Sigmoid colon (tissue), 7 donors: ENCODE data around the gene VMP1. TPM values are rescaled to one million over a fixed set of nuclear protein-coding genes. Genes with fewer than 3 reads are reported as not detected.

Source experiments
- DNase-seq: peaks from one replicate; pipeline ENCODE4 v3.0.0-alpha.2; 2019
- H3K27ac ChIP-seq, 4 donors: fragments of 200-600 bp; sonication (generic); one replicate each; pipeline ENCODE4 v1.5.1; 2016 to 2019; ENCODE audit warnings: mild to moderate bottlenecking in 1 of 4
- H3K27me3 ChIP-seq, 3 donors: fragments of 200-600 bp; sonication (generic); one replicate each; pipeline ENCODE4 v1.5.1; 2019; ENCODE audit warnings: mild to moderate bottlenecking in 1 of 3
- H3K36me3 ChIP-seq, 4 donors: fragments of 200-600 bp; sonication (generic); one replicate each; pipeline ENCODE4 v1.5.1; 2016 to 2019
- H3K4me1 ChIP-seq, 4 donors: fragments of 200-600 bp; sonication (generic); one replicate each; pipeline ENCODE4 v1.5.1; 2017 to 2019
- H3K4me3 ChIP-seq, 4 donors: fragments of 200-600 bp; sonication (generic); one replicate each; pipeline ENCODE4 v1.5.1; 2017 to 2019; ENCODE audit warnings: mild to moderate bottlenecking in 2 of 4, moderate library complexity in 1 of 4
- H3K9me3 ChIP-seq, 4 donors: fragments of 200-600 bp in 3 of 4; sonication (generic) in 3 of 4; one replicate each; pipeline versions ENCODE4 v1.5.1 to v1.6.1; 2013 to 2019
- EP300 ChIP-seq, 4 donors: sonication (generic); formaldehyde crosslinking; IDR thresholded peaks; one replicate each; pipeline ENCODE4 v1.6.1; 2017; ENCODE audit warnings: antibody characterized with exemption in 4 of 4
- POLR2A ChIP-seq, 2 donors: fragments of 450-650 bp; IDR thresholded peaks; one replicate each; pipeline ENCODE4 v1.6.1; 2016; ENCODE audit warnings: antibody characterized with exemption in 2 of 2, mild to moderate bottlenecking in 2 of 2, moderate library complexity in 2 of 2
- POLR2AphosphoS5 ChIP-seq, 4 donors: sonication (generic); formaldehyde crosslinking; IDR thresholded peaks; one replicate each; pipeline ENCODE4 v1.6.1; 2017; ENCODE audit warnings: antibody characterized with exemption in 4 of 4
- whole genome bisulfite sequencing, 2 donors: extraction: QIAGEN DNeasy Blood & Tissue Kit; methylation state at CpG; one replicate each; pipeline ENCODE4 v1.1.7; 2013; 5-methylcytosine and 5-hydroxymethylcytosine counted together
- intact Hi-C: fragments of 100-400 bp; cut with DNase I; formaldehyde crosslinking; loops from one replicate; pipeline ENCODE4 v1.15.1; 2023
- polyA plus RNA-seq, 3 donors: library from polyadenylated mRNA; stranded (reverse); fragments of 200-250 nt; gene quantifications; one replicate each; pipeline ENCODE4 v1.2.3, GENCODE V29; 2013
- total RNA-seq, 4 donors: library from RNA; depleted of rRNA; stranded (reverse); fragments of >200 nt; gene quantifications; one replicate each; pipeline ENCODE4 v1.1.0, GENCODE V29; 2016
- TF ChIP-seq, protein P1 (sequence below), 4 experiments: fragments of 450-650 bp in 3 of 4; fragments of 200-600 bp in 1 of 4; IDR thresholded peaks; one replicate each; pipeline ENCODE4 v1.5.1; 2016 to 2019; ENCODE audit warnings: antibody characterized with exemption in 4 of 4, mild to moderate bottlenecking in 3 of 4, moderate library complexity in 2 of 4
- donor health status: healthy with polysubstance abuse.
- donor health status: Bipolar disorder and iron deficiency.
- donor health status: healthy.

VMP1 gene
- total and polyA plus RNA-seq, 7 donors = 26.1 to 247 (median 132) TPM

DNA sequence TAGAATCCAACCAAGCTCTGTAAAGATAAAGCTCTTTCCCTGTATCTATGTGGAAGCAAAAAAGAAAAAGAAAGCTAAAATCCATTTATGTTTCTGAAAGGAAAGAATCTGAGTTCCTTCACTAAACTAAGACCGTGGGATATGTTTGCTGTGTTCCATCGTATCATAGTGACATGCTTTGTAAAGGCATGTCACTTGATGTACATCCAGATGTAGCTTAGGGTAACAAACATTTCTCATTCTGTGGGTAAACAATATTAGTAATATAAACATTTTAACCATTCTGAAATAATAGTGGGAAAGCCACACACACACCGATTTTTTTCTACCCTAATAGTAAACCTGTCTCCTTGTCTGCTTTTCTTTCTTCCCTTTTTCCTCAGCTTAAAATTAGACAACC is 107.2 kb downstream of the VMP1 start:
- WGBS, 2 donors = 76 to 84% methylated on average over 3 of the region's 3 CpGs
- DNase-seq = no peak
- intact Hi-C loops = no loop called here
- TF ChIP-seq EP300 (IDR thresholded peaks at IDR 0.05) = no peak
- TF ChIP-seq, protein P1, sequence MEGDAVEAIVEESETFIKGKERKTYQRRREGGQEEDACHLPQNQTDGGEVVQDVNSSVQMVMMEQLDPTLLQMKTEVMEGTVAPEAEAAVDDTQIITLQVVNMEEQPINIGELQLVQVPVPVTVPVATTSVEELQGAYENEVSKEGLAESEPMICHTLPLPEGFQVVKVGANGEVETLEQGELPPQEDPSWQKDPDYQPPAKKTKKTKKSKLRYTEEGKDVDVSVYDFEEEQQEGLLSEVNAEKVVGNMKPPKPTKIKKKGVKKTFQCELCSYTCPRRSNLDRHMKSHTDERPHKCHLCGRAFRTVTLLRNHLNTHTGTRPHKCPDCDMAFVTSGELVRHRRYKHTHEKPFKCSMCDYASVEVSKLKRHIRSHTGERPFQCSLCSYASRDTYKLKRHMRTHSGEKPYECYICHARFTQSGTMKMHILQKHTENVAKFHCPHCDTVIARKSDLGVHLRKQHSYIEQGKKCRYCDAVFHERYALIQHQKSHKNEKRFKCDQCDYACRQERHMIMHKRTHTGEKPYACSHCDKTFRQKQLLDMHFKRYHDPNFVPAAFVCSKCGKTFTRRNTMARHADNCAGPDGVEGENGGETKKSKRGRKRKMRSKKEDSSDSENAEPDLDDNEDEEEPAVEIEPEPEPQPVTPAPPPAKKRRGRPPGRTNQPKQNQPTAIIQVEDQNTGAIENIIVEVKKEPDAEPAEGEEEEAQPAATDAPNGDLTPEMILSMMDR (IDR thresholded peaks at IDR 0.05) = no peak
- no peak for TF ChIP-seq POLR2AphosphoS5 (IDR thresholded peaks at IDR 0.05)
- TF ChIP-seq POLR2A (IDR thresholded peaks at IDR 0.05) = no peak
- Histone ChIP-seq H3K4me1 (peaks cover 0 to 12% (median 5%) of the 10 kb centered on the region in 4 donors), H3K4me3 (no peak overlapping the region), H3K36me3 (peaks cover 0 to 19% (median 0%) of the 10 kb centered on the region in 4 donors), H3K27me3 (no peaks in the 10 kb centered on the region), H3K9me3 (no peaks in the 10 kb centered on the region), H3K27ac (peak overlapping the region in 1 of 4 donors; percentile 2)

DNA sequence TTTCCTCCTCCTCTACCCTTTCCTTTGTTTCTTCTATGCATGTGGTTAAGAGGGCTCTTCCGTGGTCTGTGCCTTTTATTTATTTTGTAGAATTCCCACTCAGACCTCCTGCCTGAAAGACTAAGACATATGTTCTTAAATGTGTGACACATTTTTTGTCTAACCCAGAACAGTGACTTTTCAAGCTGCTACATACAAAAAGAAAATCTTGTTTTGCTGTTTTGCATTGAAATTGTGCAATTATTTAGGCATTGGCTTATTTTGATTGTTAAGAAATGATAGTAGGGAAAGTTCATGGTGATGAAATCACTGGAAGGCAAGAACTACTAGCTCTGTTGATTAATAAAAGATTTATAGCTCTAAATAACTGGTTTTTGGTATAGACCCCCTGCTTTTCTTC is 108.5 kb downstream of the VMP1 start:
- TF ChIP-seq EP300 (IDR thresholded peaks at IDR 0.05) (no peak), POLR2A (IDR thresholded peaks at IDR 0.05) (no peak), POLR2AphosphoS5 (IDR thresholded peaks at IDR 0.05) (no peak)
- TF ChIP-seq, protein P1 (IDR thresholded peaks at IDR 0.05) = no peak
- Histone ChIP-seq H3K27ac (peak overlapping the region in 1 of 4 donors; percentile 36), H3K27me3 (no peaks in the 10 kb centered on the region), H3K36me3 (peaks cover 0 to 20% (median 0%) of the 10 kb centered on the region in 4 donors), H3K4me1 (peaks cover 0 to 6% (median 0%) of the 10 kb centered on the region in 4 donors), H3K4me3 (no peak overlapping the region), H3K9me3 (no peaks in the 10 kb centered on the region)
- intact Hi-C loops = no loop called here
- WGBS, 2 donors = 39 to 85% methylated on average over 1 of the region's 1 CpG
- no peak for DNase-seq

DNA sequence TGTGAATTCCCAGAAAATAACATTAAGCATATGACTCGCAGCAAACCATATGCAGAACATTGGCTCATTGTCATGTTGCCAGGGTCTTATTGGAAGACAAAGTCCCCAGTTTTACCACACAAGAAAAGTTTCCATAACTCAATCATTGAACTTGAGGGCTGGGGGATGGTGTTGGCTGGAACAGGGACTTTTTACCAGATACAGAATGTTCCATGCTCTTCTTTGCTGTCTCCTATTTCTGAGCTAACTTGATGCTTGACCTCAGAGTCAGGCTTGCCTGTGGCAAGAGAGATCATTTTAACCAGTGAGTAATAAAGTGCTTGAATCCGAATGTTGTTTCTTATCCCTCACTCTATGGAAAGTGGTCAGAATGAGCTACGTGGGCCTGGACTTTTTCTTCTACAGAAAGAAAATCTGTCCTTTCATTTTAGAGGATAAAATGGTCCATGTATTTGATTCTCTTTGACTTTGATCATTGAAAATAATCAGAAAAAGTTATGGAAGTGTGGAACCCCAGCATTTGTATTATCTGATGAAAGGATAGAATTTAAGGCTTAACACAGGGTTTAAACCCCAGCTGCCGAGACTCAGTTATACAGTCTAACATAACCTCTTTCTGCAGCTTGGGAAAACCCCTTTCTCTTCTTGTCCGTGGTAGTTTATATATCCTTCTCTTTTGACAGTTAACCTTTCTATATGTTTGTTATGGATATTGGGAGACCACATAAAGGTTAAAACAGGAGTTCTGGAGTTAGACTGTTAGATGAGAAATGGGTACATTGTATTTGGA is 118.3 kb downstream of the VMP1 start:
- H3K27ac ChIP-seq = peak overlapping the region; percentile 71 to 94 (median 78)
- intact Hi-C loops = loop anchor here (5.0 kb wide), 1 partner anchor 38 kb away; no protein-coding TSS in a partner anchor
- H3K36me3 ChIP-seq = peaks cover 0 to 7% (median 2%) of the 10 kb centered on the region in 4 donors
- H3K27me3 ChIP-seq = no peaks in the 10 kb centered on the region
- TF ChIP-seq POLR2AphosphoS5 (IDR thresholded peaks at IDR 0.05) (peak; percentile 61 to 85 (median 70)), POLR2A (IDR thresholded peaks at IDR 0.05) (no peak), EP300 (IDR thresholded peaks at IDR 0.05) (peak in 3 of 4 donors; percentile 70 to 95 (median 90))
- no peak overlapping the region for H3K4me3 ChIP-seq
- H3K4me1 ChIP-seq = peaks cover 0 to 58% (median 46%) of the 10 kb centered on the region in 4 donors
- WGBS, 2 donors = 54 to 67% methylated on average over 5 of the region's 5 CpGs
- H3K9me3 ChIP-seq = no peaks in the 10 kb centered on the region
- no peak for DNase-seq

DNA sequence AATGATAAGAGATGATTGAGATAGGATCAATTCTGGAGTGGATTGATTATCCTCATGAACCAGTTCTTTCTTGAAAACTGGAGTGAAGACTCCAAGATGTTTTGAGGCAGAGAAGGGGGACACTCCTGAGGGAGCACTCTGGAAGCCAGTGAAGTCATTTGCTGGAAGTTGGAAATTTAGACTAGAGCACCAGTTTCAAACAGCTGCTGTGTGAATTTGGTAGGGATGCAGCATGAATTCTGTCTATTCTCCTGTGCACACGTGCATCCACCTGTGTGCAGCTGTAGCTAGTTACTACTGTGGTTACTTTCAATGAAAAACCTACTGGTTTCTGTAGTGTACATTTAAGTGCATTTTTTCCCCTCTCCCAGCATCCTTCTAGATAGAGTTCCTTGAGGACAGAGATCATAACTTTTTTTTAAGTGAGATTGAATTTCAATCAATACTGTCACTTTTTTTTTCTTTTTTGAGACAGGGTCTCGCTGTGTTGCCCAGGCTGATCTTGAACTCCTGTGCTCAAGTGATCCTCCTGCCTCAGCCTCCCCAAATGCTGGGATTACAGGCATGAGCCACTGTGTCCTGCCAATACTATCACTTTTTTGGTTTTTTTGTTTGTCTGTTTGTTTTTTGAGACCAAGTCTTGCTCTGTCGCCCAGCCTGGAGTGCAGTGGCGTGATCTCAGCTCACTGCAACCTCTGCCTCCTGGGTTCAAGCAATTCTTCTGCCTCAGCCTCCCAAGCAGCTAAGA is 119.4 kb downstream of the VMP1 start:
- intact Hi-C loops = loop anchor here (5.0 kb wide), 1 partner anchor 40 kb away; no protein-coding TSS in a partner anchor
- no peak for DNase-seq
- WGBS, 2 donors = 85 to 86% methylated on average over 4 of the region's 4 CpGs
- Histone ChIP-seq H3K9me3 (no peaks in the 10 kb centered on the region), H3K4me3 (no peak overlapping the region), H3K36me3 (peaks cover 0 to 7% (median 0%) of the 10 kb centered on the region in 4 donors), H3K27ac (peak overlapping the region; percentile 71 to 94 (median 78)), H3K27me3 (no peaks in the 10 kb centered on the region), H3K4me1 (peaks cover 0 to 69% (median 53%) of the 10 kb centered on the region in 4 donors)
- TF ChIP-seq, protein P1 (IDR thresholded peaks at IDR 0.05) = no peak
- TF ChIP-seq POLR2AphosphoS5 (IDR thresholded peaks at IDR 0.05) (no peak), EP300 (IDR thresholded peaks at IDR 0.05) (no peak), POLR2A (IDR thresholded peaks at IDR 0.05) (no peak)
